BE2C (cell line): ENCODE data around the gene MPPED1.

Source experiments
- DNase-seq: peaks from one replicate; pipeline ENCODE4 v3.0.0-alpha.2; 2020
- H3K27me3 ChIP-seq: fragments of 250-450 bp; sonication (Bioruptor Pico); 2 replicates; pipeline ENCODE4 v1.5.1; 2020; ENCODE audit warnings: mild to moderate bottlenecking
- H3K36me3 ChIP-seq: fragments of 250-450 bp; sonication (Bioruptor Pico); 2 replicates; pipeline ENCODE4 v1.5.1; 2020; ENCODE audit warnings: mild to moderate bottlenecking
- H3K4me1 ChIP-seq: fragments of 250-450 bp; sonication (Bioruptor Pico); 2 replicates; pipeline ENCODE4 v1.5.1; 2020
- H3K4me3 ChIP-seq: 2 replicates; pipeline ENCODE4 v1.5.1; 2011; ENCODE audit warnings: low read depth, low read length
- H3K9me3 ChIP-seq: fragments of 250-450 bp; sonication (Bioruptor Pico); 2 replicates; pipeline ENCODE4 v1.5.1; 2020
- TF ChIP-seq, protein P1 (sequence below): IDR thresholded peaks from 2 replicates; pipeline ENCODE4 v1.5.1; 2012; ENCODE audit warnings: mild to moderate bottlenecking, low read depth, low read length

MPPED1 gene

DNA sequence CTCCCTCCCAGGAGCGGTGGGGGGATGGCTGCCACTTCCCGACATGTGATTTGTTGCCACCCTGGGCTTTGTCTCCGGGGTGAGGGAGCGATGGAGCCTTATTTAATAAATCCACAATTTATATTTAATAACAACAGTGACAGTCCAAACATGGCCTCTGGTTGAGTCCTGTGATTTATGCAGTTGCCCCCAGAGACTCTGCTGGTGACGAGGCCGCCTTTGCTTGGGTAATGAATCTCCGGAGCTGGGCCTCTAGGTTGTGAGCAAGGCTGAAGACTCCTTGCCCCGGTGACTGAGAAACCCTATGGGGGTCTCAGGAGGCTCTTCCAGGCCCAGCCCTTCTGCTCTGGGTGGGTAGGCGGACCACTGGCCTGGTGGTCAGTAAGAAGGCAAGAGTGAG lies 16.7 kb downstream of the MPPED1 start:
- Histone ChIP-seq H3K4me1 (no peaks in the 10 kb centered on the region), H3K27me3 (no peaks in the 10 kb centered on the region), H3K9me3 (no peaks in the 10 kb centered on the region), H3K4me3 (no peak overlapping the region), H3K36me3 (no peaks in the 10 kb centered on the region)
- no peak for DNase-seq
- TF ChIP-seq, protein P1, sequence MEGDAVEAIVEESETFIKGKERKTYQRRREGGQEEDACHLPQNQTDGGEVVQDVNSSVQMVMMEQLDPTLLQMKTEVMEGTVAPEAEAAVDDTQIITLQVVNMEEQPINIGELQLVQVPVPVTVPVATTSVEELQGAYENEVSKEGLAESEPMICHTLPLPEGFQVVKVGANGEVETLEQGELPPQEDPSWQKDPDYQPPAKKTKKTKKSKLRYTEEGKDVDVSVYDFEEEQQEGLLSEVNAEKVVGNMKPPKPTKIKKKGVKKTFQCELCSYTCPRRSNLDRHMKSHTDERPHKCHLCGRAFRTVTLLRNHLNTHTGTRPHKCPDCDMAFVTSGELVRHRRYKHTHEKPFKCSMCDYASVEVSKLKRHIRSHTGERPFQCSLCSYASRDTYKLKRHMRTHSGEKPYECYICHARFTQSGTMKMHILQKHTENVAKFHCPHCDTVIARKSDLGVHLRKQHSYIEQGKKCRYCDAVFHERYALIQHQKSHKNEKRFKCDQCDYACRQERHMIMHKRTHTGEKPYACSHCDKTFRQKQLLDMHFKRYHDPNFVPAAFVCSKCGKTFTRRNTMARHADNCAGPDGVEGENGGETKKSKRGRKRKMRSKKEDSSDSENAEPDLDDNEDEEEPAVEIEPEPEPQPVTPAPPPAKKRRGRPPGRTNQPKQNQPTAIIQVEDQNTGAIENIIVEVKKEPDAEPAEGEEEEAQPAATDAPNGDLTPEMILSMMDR = no peak

DNA sequence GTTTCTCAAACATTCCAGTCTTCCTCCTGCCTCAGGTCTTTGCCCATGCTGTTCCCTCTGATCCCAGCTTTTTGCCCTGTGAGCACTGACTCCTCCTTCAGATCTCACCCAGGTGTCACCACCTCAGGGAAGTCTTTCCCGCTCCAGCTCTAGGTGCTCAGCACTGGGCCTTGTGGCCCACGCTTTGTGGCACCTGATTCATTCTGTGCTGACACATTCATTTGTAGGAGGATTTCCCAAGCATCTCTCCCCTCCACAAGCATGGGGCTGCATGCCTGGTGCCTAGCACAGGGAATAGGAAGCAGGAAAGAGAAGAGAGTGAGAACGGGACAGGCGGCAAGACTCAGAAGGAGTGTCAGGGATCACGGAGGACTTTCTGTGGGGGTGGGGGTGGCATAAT lies 17.6 kb downstream of the MPPED1 start:
- no peaks in the 10 kb centered on the region for H3K36me3 ChIP-seq
- no peaks in the 10 kb centered on the region for H3K27me3 ChIP-seq
- no peaks in the 10 kb centered on the region for H3K4me1 ChIP-seq
- DNase-seq = no peak
- no peaks in the 10 kb centered on the region for H3K9me3 ChIP-seq
- TF ChIP-seq, protein P1 = no peak
- H3K4me3 ChIP-seq = no peak overlapping the region

DNA sequence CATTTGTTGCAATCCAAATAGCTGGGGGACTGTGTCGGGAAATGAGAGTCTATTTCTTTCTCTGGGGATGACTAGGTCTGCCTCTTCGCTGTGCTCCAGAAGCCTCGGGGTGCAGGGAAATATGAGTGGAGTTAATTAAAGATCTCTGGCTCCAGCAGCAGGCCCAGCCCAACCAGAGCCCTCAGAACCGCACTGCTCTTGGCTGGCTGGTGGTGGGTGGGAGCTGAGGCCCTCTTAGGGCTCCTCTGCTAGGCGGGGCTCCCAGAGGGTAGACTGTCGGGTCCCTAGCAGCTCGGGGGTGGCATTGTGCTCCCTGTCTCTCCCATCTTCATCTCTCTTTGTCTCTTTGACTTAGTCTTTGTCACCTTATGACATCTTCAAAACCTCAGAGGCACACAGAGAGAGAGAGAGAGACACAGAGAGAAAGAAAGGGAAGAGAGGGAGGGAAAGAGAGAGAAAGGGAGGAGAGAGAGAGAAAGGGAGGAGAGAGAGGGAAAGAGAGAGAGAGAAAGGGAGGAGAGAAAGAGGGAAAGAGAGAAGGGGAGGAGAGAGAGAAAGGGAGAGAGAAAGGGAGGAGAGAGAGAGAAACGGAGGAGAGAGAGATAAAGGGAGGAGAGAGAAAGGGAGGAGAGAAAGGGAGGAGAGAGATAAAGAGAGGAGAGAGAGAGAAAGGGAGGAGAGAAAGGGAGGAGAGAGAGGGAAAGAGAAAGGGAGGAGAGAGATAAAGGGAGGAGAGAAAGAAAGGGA lies 20.2 kb downstream of the MPPED1 start:
- Histone ChIP-seq H3K4me1 (peaks cover 3% of the 10 kb centered on the region; the same call in 1 of the 2 replicates), H3K4me3 (no peak overlapping the region), H3K9me3 (no peaks in the 10 kb centered on the region), H3K27me3 (no peaks in the 10 kb centered on the region), H3K36me3 (no peaks in the 10 kb centered on the region)
- no peak for DNase-seq
- TF ChIP-seq, protein P1 = no peak

DNA sequence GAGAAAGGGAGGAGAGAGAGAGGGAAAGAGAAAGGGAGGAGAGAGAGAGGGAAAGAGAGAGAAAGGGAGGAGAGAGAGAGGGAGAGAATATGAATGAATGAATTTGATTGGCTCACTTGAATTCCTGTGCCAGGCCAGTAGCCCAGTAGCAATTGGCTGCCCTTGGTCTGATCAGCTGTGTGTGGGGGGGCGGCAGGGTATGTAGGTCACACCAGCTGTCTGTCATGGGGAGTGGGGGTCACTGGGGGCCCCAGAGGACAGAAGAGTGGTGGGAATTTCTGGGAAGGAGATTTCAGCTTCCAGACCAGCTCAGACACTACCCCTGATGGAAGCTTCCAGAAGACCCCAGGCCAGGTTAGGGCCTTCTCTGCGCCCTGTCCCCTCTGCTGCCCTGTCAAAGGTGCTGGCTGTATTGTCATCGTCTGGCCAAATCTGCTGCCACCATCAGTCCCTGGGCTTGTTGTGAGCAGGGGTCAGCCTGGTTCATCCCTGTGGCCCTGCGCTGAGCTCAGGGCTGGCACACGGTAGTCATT lies 21.1 kb downstream of the MPPED1 start:
- Histone ChIP-seq H3K4me1 (peaks cover 3% of the 10 kb centered on the region; the same call in 1 of the 2 replicates), H3K4me3 (no peak overlapping the region), H3K27me3 (no peaks in the 10 kb centered on the region), H3K36me3 (no peaks in the 10 kb centered on the region), H3K9me3 (no peaks in the 10 kb centered on the region)
- DNase-seq = no peak
- TF ChIP-seq, protein P1 = no peak

DNA sequence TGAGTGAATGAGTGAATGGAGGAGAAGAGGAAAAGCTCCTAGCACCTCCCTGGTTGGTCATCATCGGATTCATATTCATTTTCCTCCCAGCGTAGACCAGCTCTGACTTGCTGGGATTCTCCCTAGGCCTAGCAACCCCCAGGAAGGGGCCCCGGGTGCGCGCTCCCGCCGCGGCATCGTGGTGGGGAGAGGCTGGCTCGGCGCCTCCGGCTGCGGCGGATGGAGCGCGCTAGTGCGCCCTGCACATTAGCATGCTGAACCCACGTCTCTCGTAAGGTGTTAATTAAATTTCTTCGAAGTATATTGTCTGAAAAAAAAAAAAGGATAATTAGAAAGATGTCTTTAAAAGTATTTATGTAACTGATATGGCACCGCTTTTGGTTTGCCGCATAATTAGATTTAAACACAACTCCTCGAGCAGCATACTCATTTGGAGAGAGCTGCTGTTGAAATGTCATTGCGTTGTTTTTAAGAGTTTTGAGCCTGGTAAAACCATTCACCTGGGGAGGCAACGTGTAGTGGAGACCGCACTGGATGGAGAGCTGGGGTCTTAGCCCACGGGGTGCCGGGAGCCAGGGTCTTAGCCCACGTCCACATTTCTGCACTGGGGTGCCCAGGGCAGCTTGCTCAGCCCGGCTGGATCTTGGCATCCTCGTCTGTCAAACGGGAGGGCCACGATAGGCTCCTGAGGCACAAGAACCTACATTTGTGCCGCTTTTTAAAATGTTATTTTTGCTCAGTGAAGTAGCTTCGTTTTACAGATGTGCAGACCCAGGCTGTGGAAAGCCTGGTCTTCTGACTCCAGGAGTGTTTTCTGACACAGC lies 21.8 kb downstream of the MPPED1 start:
- peaks cover 3% of the 10 kb centered on the region; the same call in 1 of the 2 replicates for H3K4me1 ChIP-seq
- H3K9me3 ChIP-seq = no peaks in the 10 kb centered on the region
- no peaks in the 10 kb centered on the region for H3K36me3 ChIP-seq
- TF ChIP-seq, protein P1 = no peak
- DNase-seq = no peak
- H3K4me3 ChIP-seq = no peak overlapping the region
- no peaks in the 10 kb centered on the region for H3K27me3 ChIP-seq
